Activated CD4-positive, alpha-beta memory T cell treated with anti-CD3 and anti-CD28 coated beads, Interleukin-2, amount 10 ng/mL, durations not matched to agents 7 days and 5 days (primary cell): Measurements from ENCODE around the gene COL11A1. TPM values are rescaled to one million over a fixed set of nuclear protein-coding genes. Genes with fewer than 3 reads are reported as not detected.

Experiments used
- CTCF ChIA-PET: fragments of 350-600 bp; sonication (Branson Sonifier 250); formaldehyde crosslinking; loops from one replicate; lab custom pipeline; 2021; ENCODE audit warnings: antibody characterized with exemption, inconsistent platforms; lab: Charles Lee
- POLR2A ChIA-PET: fragments of 350-600 bp; sonication (Branson Sonifier 250); formaldehyde crosslinking; loops from one replicate; lab custom pipeline; 2021; ENCODE audit warnings: antibody characterized with exemption; lab: Charles Lee
- DNase-seq: peaks from one replicate; pipeline ENCODE4 v3.0.0-alpha.2; 2020
- H3K27ac Mint-ChIP-seq: one replicate; pipeline ENCODE4 v1.8.0; 2021; ENCODE audit warnings: mild to moderate bottlenecking, mixed read lengths
- H3K27me3 Mint-ChIP-seq: one replicate; pipeline ENCODE4 v1.8.0; 2021; ENCODE audit warnings: mixed read lengths
- H3K36me3 Mint-ChIP-seq: one replicate; pipeline ENCODE4 v1.8.0; 2021; ENCODE audit warnings: low read depth, mixed read lengths
- H3K4me1 Mint-ChIP-seq: one replicate; pipeline ENCODE4 v1.8.0; 2021; ENCODE audit warnings: mixed read lengths
- H3K4me3 Mint-ChIP-seq: one replicate; pipeline ENCODE4 v1.8.0; 2021; ENCODE audit warnings: mild to moderate bottlenecking, mixed read lengths
- H3K9me3 Mint-ChIP-seq: one replicate; pipeline ENCODE4 v1.8.0; 2021; ENCODE audit warnings: mixed read lengths
- total RNA-seq, 2 experiments: library from RNA; stranded (reverse); gene quantifications; one replicate each; pipeline ENCODE4 v1.2.3, GENCODE V29; 2021

COL11A1 gene
- total RNA-seq, 2 experiments from 2014 or later: not detected

GRCh38 chr1:103110701-103111100 lies 2.4 kb upstream of the COL11A1 start:
- Mint-ChIP-seq H3K4me1 (peaks cover 5% of the 10 kb centered on the region), H3K27me3 (peaks cover 21% of the 10 kb centered on the region), H3K36me3 (no peaks in the 10 kb centered on the region), H3K27ac (no peak overlapping the region), H3K9me3 (no peaks in the 10 kb centered on the region), H3K4me3 (no peak overlapping the region)
- ChIA-PET POLR2A (no interaction called here), CTCF (no interaction called here)
- DNase-seq: no peak

- no peaks in the 10 kb centered on the region for H3K9me3 Mint-ChIP-seq
- DNase-seq: no peak
- CTCF ChIA-PET: no interaction called here
- POLR2A ChIA-PET: no interaction called here
- H3K4me1 Mint-ChIP-seq: peaks cover 5% of the 10 kb centered on the region
- peaks cover 21% of the 10 kb centered on the region for H3K27me3 Mint-ChIP-seq
- H3K4me3 Mint-ChIP-seq: no peak overlapping the region
- no peaks in the 10 kb centered on the region for H3K36me3 Mint-ChIP-seq
- no peak overlapping the region for H3K27ac Mint-ChIP-seq
These were observed 1.1 kb upstream of the COL11A1 start for GRCh38 chr1:103109311-103109920.

- DNase-seq: no peak
- no peak overlapping the region for H3K4me3 Mint-ChIP-seq
- H3K36me3 Mint-ChIP-seq: no peaks in the 10 kb centered on the region
- peaks cover 21% of the 10 kb centered on the region for H3K27me3 Mint-ChIP-seq
- H3K9me3 Mint-ChIP-seq: no peaks in the 10 kb centered on the region
- H3K4me1 Mint-ChIP-seq: peaks cover 5% of the 10 kb centered on the region
- no peak overlapping the region for H3K27ac Mint-ChIP-seq
- ChIA-PET POLR2A (no interaction called here), CTCF (interaction anchor here (0.6 kb wide), 1 partner anchor 53 kb away, joined by 3 read pairs; no protein-coding TSS in a partner anchor)
These were observed 464 bp downstream of the COL11A1 start for GRCh38 chr1:103107741-103108375.

GRCh38 chr1:103106426-103107341 lies 1.6 kb downstream of the COL11A1 start:
- H3K4me3 Mint-ChIP-seq: no peak overlapping the region
- no peaks in the 10 kb centered on the region for H3K36me3 Mint-ChIP-seq
- H3K27ac Mint-ChIP-seq: no peak overlapping the region
- no peak for DNase-seq
- H3K4me1 Mint-ChIP-seq: peaks cover 5% of the 10 kb centered on the region
- CTCF ChIA-PET: interaction anchor here (0.7 kb wide), 1 partner anchor 355 kb away, joined by 5 read pairs; no protein-coding TSS in a partner anchor
- H3K27me3 Mint-ChIP-seq: peaks cover 21% of the 10 kb centered on the region
- POLR2A ChIA-PET: no interaction called here
- no peaks in the 10 kb centered on the region for H3K9me3 Mint-ChIP-seq

GRCh38 chr1:103101399-103101798 lies 6.9 kb downstream of the COL11A1 start:
- no peaks in the 10 kb centered on the region for H3K9me3 Mint-ChIP-seq
- H3K4me3 Mint-ChIP-seq: no peak overlapping the region
- no peaks in the 10 kb centered on the region for H3K4me1 Mint-ChIP-seq
- ChIA-PET CTCF (no interaction called here), POLR2A (no interaction called here)
- H3K36me3 Mint-ChIP-seq: no peaks in the 10 kb centered on the region
- peaks cover 3% of the 10 kb centered on the region for H3K27me3 Mint-ChIP-seq
- H3K27ac Mint-ChIP-seq: no peak overlapping the region
- no peak for DNase-seq

- Mint-ChIP-seq H3K4me3 (no peak overlapping the region), H3K9me3 (no peaks in the 10 kb centered on the region)
- CTCF ChIA-PET: no interaction called here
These were observed 19.1 kb downstream of the COL11A1 start for GRCh38 chr1:103089221-103089620.

GRCh38 chr1:103087256-103087655 lies 21.1 kb downstream of the COL11A1 start:
- Mint-ChIP-seq H3K4me3 (no peak overlapping the region), H3K4me1 (no peaks in the 10 kb centered on the region), H3K9me3 (no peaks in the 10 kb centered on the region), H3K36me3 (no peaks in the 10 kb centered on the region), H3K27me3 (no peaks in the 10 kb centered on the region), H3K27ac (no peak overlapping the region)
- POLR2A ChIA-PET: no interaction called here
- CTCF ChIA-PET: no interaction called here
- no peak for DNase-seq

More at GRCh38 chr1:103089221-103089620, 19.1 kb downstream of the COL11A1 start:
- no peaks in the 10 kb centered on the region for H3K36me3 Mint-ChIP-seq
- POLR2A ChIA-PET: no interaction called here
- no peak overlapping the region for H3K27ac Mint-ChIP-seq
- DNase-seq: no peak
- no peaks in the 10 kb centered on the region for H3K4me1 Mint-ChIP-seq
- H3K27me3 Mint-ChIP-seq: no peaks in the 10 kb centered on the region

- Mint-ChIP-seq H3K4me3 (no peak overlapping the region), H3K27me3 (no peaks in the 10 kb centered on the region), H3K4me1 (no peaks in the 10 kb centered on the region), H3K9me3 (no peaks in the 10 kb centered on the region), H3K36me3 (no peaks in the 10 kb centered on the region), H3K27ac (no peak overlapping the region)
- POLR2A ChIA-PET: no interaction called here
- CTCF ChIA-PET: no interaction called here
- DNase-seq: no peak
These were observed 24.1 kb downstream of the COL11A1 start for GRCh38 chr1:103084181-103084580.

- H3K27ac Mint-ChIP-seq: no peak overlapping the region
- H3K36me3 Mint-ChIP-seq: no peaks in the 10 kb centered on the region
- H3K9me3 Mint-ChIP-seq: no peaks in the 10 kb centered on the region
- CTCF ChIA-PET: no interaction called here
- no peak overlapping the region for H3K4me3 Mint-ChIP-seq
- H3K4me1 Mint-ChIP-seq: no peaks in the 10 kb centered on the region
- no peak for DNase-seq
- no peaks in the 10 kb centered on the region for H3K27me3 Mint-ChIP-seq
- POLR2A ChIA-PET: no interaction called here
These were observed 32.9 kb downstream of the COL11A1 start for GRCh38 chr1:103075316-103076000.

- no peaks in the 10 kb centered on the region for H3K4me1 Mint-ChIP-seq
- H3K27ac Mint-ChIP-seq: no peak overlapping the region
- H3K36me3 Mint-ChIP-seq: no peaks in the 10 kb centered on the region
- no peaks in the 10 kb centered on the region for H3K27me3 Mint-ChIP-seq
- POLR2A ChIA-PET: no interaction called here
- H3K9me3 Mint-ChIP-seq: no peaks in the 10 kb centered on the region
- CTCF ChIA-PET: no interaction called here
- no peak for DNase-seq
- H3K4me3 Mint-ChIP-seq: no peak overlapping the region
These were observed 34.1 kb downstream of the COL11A1 start for GRCh38 chr1:103074224-103074623.

GRCh38 chr1:103069201-103069600 lies 39.1 kb downstream of the COL11A1 start:
- no peaks in the 10 kb centered on the region for H3K4me1 Mint-ChIP-seq
- H3K36me3 Mint-ChIP-seq: no peaks in the 10 kb centered on the region
- no peaks in the 10 kb centered on the region for H3K27me3 Mint-ChIP-seq
- ChIA-PET POLR2A (no interaction called here), CTCF (no interaction called here)
- H3K4me3 Mint-ChIP-seq: no peak overlapping the region
- DNase-seq: no peak
- H3K9me3 Mint-ChIP-seq: no peaks in the 10 kb centered on the region
- no peak overlapping the region for H3K27ac Mint-ChIP-seq

GRCh38 chr1:103063921-103064320 lies 44.4 kb downstream of the COL11A1 start:
- H3K27me3 Mint-ChIP-seq: no peaks in the 10 kb centered on the region
- POLR2A ChIA-PET: no interaction called here
- H3K27ac Mint-ChIP-seq: no peak overlapping the region
- DNase-seq: no peak
- no peak overlapping the region for H3K4me3 Mint-ChIP-seq
- no peaks in the 10 kb centered on the region for H3K9me3 Mint-ChIP-seq
- H3K4me1 Mint-ChIP-seq: no peaks in the 10 kb centered on the region
- no peaks in the 10 kb centered on the region for H3K36me3 Mint-ChIP-seq
- CTCF ChIA-PET: no interaction called here

- Mint-ChIP-seq H3K36me3 (no peaks in the 10 kb centered on the region), H3K4me3 (no peak overlapping the region), H3K27ac (no peak overlapping the region), H3K9me3 (no peaks in the 10 kb centered on the region), H3K27me3 (no peaks in the 10 kb centered on the region), H3K4me1 (no peaks in the 10 kb centered on the region)
- ChIA-PET CTCF (no interaction called here), POLR2A (interaction anchor here (0.6 kb wide), 1 partner anchor 243 kb away, joined by 3 read pairs; no protein-coding TSS in a partner anchor)
- no peak for DNase-seq
These were observed 49.9 kb downstream of the COL11A1 start for GRCh38 chr1:103058391-103058790.
